IMR-90 (cell line): Measurements from ENCODE around the gene FARP1. TPM values are rescaled to one million over a fixed set of nuclear protein-coding genes. Genes with fewer than 3 reads are reported as not detected.

Experiments
- ATAC-seq: fragments of 200-7000 bp; cut with Tn5 transposase; 2 replicates; pipeline ENCODE4 v1.9.1; 2020; ENCODE audit warnings: low read depth, mild to moderate bottlenecking, moderate library complexity
- BruUV-seq: library from RNA; stranded (reverse); fragments of 400-500 nt; replicated peaks from 2 replicates; lab custom pipeline; 2021; lab: Mats Ljungman, UMichigan
- CTCF ChIA-PET: fragments of 300-600 bp; formaldehyde crosslinking; extraction: SDS; loops from one replicate; lab custom pipeline; 2021; ENCODE audit warnings: antibody characterized with exemption; lab: Yijun Ruan, JAX
- POLR2A ChIA-PET: fragments of 300-600 bp; sonication (Branson Sonifier 250); formaldehyde crosslinking; loops from one replicate; lab custom pipeline; 2022; ENCODE audit warnings: antibody characterized with exemption; ENCODE audit not compliant: unreplicated experiment; lab: Charles Lee
- DNase-seq: peaks from one replicate; pipeline ENCODE4 v3.0.0; 2013
- H2AFZ ChIP-seq: replicated peaks from 2 replicates; pipeline ENCODE3; 2013; ENCODE audit warnings: low read length, mild to moderate bottlenecking; ENCODE audit not compliant: poor library complexity
- H2AK5ac ChIP-seq: 2 replicates; pipeline ENCODE4 v1.6.1; 2013; ENCODE audit warnings: low read depth, low read length, inconsistent platforms
- H2AK9ac ChIP-seq: replicated peaks from 2 replicates; pipeline ENCODE3; 2013; ENCODE audit warnings: mild to moderate bottlenecking, low read depth, low read length, moderate library complexity; ENCODE audit not compliant: poor library complexity
- H2BK120ac ChIP-seq: 2 replicates; pipeline ENCODE4 v1.6.1; 2013; ENCODE audit warnings: low read depth, low read length, inconsistent platforms
- H2BK15ac ChIP-seq: 3 replicates; pipeline ENCODE4 v1.6.1; 2013; ENCODE audit warnings: low read depth, low read length, inconsistent platforms
- H2BK20ac ChIP-seq: 2 replicates; pipeline ENCODE4 v1.6.1; 2013; ENCODE audit warnings: low read depth, mild to moderate bottlenecking, inconsistent platforms, low read length, moderate library complexity
- H2BK5ac ChIP-seq: 2 replicates; pipeline ENCODE4 v1.6.1; 2013; ENCODE audit warnings: mild to moderate bottlenecking, low read depth, low read length, inconsistent platforms; ENCODE audit not compliant: poor library complexity, severe bottlenecking
- H3K14ac ChIP-seq: replicated peaks from 2 replicates; pipeline ENCODE4 v1.6.1; 2013; ENCODE audit warnings: low read depth, low read length, inconsistent platforms
- H3K18ac ChIP-seq: 2 replicates; pipeline ENCODE4 v1.6.1; 2013; ENCODE audit warnings: low read depth, low read length, control low read depth
- H3K23ac ChIP-seq: 2 replicates; pipeline ENCODE4 v1.6.1; 2013; ENCODE audit warnings: low read depth, low read length, inconsistent platforms
- H3K27ac ChIP-seq: 2 replicates; pipeline ENCODE4 v1.5.1; 2013; ENCODE audit warnings: mild to moderate bottlenecking, control low read depth, low read length; ENCODE audit not compliant: insufficient read depth
- H3K27me3 ChIP-seq: 2 replicates; pipeline ENCODE4 v1.6.1; 2013; ENCODE audit warnings: low read length; ENCODE audit not compliant: control insufficient read depth, insufficient read depth
- H3K36me3 ChIP-seq: 2 replicates; pipeline ENCODE4 v1.6.1; 2013; ENCODE audit warnings: low read length, mixed read lengths; ENCODE audit not compliant: control insufficient read depth, insufficient read depth
- H3K4ac ChIP-seq: 2 replicates; pipeline ENCODE4 v1.6.1; 2013; ENCODE audit warnings: low read depth, low read length, inconsistent platforms
- H3K4me1 ChIP-seq: 2 replicates; pipeline ENCODE4 v1.6.1; 2013; ENCODE audit warnings: low read length, mixed read lengths; ENCODE audit not compliant: control insufficient read depth, insufficient read depth
- H3K4me2 ChIP-seq: 2 replicates; pipeline ENCODE4 v1.6.1; 2013; ENCODE audit warnings: low read depth, mild to moderate bottlenecking, control low read depth, low read length, moderate library complexity
- H3K4me3 ChIP-seq: 2 replicates; pipeline ENCODE4 v1.5.1; 2013; ENCODE audit warnings: low read depth, mild to moderate bottlenecking, control low read depth, low read length, moderate library complexity; ENCODE audit not compliant: insufficient read depth
- H3K56ac ChIP-seq: 2 replicates; pipeline ENCODE4 v1.6.1; 2013; ENCODE audit warnings: low read length, inconsistent platforms; ENCODE audit not compliant: insufficient read depth; ENCODE audit errors: extremely low read depth
- H3K79me1 ChIP-seq, 2 experiments: 2 replicates each; pipeline ENCODE4 v1.6.1; 2013; ENCODE audit warnings: low read length in 2 of 2, inconsistent platforms in 1 of 2, low read depth in 1 of 2
- H3K9ac ChIP-seq: 2 replicates; pipeline ENCODE4 v1.6.1; 2013; ENCODE audit warnings: low read depth, low read length, control low read depth
- H3K9me1 ChIP-seq: 2 replicates; pipeline ENCODE4 v1.6.1; 2013; ENCODE audit warnings: low read length, inconsistent platforms; ENCODE audit not compliant: insufficient read depth
- H3K9me3 ChIP-seq: 2 replicates; pipeline ENCODE4 v1.6.1; 2013; ENCODE audit warnings: low read length; ENCODE audit not compliant: control insufficient read depth, insufficient read depth
- H4K20me1 ChIP-seq: 2 replicates; pipeline ENCODE4 v1.6.1; 2013; ENCODE audit warnings: low read length, inconsistent platforms; ENCODE audit not compliant: insufficient read depth
- H4K5ac ChIP-seq: 2 replicates; pipeline ENCODE4 v1.6.1; 2013; ENCODE audit warnings: mild to moderate bottlenecking, low read depth, low read length, control low read depth
- H4K8ac ChIP-seq, 2 experiments: 2 replicates each; pipeline ENCODE4 v1.6.1; 2013; ENCODE audit warnings: low read depth in 2 of 2, low read length in 2 of 2, control low read depth in 1 of 2, inconsistent platforms in 1 of 2
- H4K91ac ChIP-seq: 2 replicates; pipeline ENCODE4 v1.6.1; 2013; ENCODE audit warnings: low read depth, low read length, inconsistent platforms; ENCODE audit not compliant: insufficient read depth
- CEBPB ChIP-seq: IDR thresholded peaks from 2 replicates; pipeline ENCODE4 v1.6.1; 2012; ENCODE audit warnings: low read depth, low read length, improper control_type of control experiment
- NFE2L2 ChIP-seq: fragments of 150-350 bp; IDR thresholded peaks from 2 replicates; pipeline ENCODE4 v1.6.1; 2016; ENCODE audit warnings: low read depth, mild to moderate bottlenecking, low read length
- RCOR1 ChIP-seq: IDR thresholded peaks from 2 replicates; pipeline ENCODE4 v1.6.1; 2012; ENCODE audit warnings: mild to moderate bottlenecking, low read length, improper control_type of control experiment; ENCODE audit not compliant: insufficient replicate concordance
- WGBS, 2 experiments: methylation state at CpG; one replicate each; pipeline versions ENCODE4 v1.1.5 to v1.1.7; 2013; ENCODE audit warnings: missing lambda C conversion rate in 2 of 2; ENCODE audit not compliant: insufficient read length in 1 of 2; ENCODE audit errors: extremely low coverage in 2 of 2; 5-methylcytosine and 5-hydroxymethylcytosine counted together
- dilution Hi-C: fragments of 300-500 bp; cut with HindIII; formaldehyde crosslinking; loops from one replicate; pipeline ENCODE4 v1.14.3; 2018; ENCODE audit warnings: low sequenced_read_pairs; ENCODE audit not compliant: unreplicated experiment
- in situ Hi-C: fragments of 300-500 bp; cut with MboI; formaldehyde crosslinking; loops from 3 replicates; pipeline ENCODE4 v1.14.3; 2019; ENCODE audit warnings: low sequenced_read_pairs, inconsistent platforms, mixed read lengths
- intact Hi-C: fragments of 100-400 bp; cut with micrococcal nuclease; formaldehyde crosslinking; loops from 2 replicates; pipeline ENCODE4 v1.10.0; 2022
- polyA plus RNA-seq, 3 experiments: library from polyadenylated mRNA; depleted of rRNA; stranded (reverse); fragments of >200 nt; gene quantifications; 2 replicates each; pipeline ENCODE4 v1.2.3, GENCODE V29; 2012; ENCODE audit warnings: low replicate concordance in 1 of 3
- total RNA-seq: library from RNA; depleted of rRNA; stranded (reverse); fragments of >200 nt; gene quantifications from 2 replicates; pipeline ENCODE4 v1.2.3, GENCODE V29; 2012

Gene FARP1
- total and polyA plus RNA-seq, 2 of the 4 experiments (the other 2 are of a cell fraction), result 39.6 to 57.0 TPM

DNA sequence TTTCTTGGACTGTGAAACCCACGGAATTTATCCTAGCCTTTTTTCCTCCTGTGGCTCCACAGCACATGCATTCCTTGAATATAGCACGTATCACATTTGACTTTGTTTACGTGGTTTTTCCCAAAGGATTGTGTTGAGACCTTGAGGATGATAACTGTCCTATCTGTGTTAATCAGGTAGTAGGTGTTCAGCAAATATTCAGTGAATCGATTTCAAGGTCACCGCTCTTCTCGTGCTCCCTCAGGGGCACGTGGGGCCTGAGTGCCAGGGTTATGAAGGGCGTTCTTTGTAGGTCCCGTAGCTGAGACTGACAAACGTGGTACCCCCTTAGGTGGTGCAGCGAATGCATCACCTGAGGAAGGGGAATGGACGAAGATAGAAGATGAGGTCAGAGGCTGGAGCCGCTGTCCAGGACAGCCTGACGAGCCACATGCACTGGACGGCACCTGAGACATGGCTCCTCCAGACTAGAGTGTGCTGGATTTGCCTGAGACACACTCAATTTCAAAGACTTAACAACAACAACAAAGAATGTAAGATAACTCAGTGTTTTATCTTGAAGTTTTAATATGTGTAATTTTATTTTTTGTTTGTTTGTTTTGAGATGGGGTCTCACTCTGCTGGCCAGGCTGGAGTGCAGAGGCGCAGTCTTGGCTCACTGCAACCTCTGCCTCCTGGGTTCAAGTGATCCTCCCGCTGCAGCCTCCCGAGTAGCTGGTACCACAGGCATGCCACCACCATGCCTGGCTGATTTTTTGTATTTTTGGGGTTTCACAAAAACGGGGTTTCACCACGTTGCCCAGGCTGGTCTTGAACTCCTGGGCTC is 165.4 kb downstream of the FARP1 start:
- peak overlapping the region; percentile 98 for H2BK120ac ChIP-seq
- peak overlapping the region; percentile 92 for H3K14ac ChIP-seq
- peaks cover 6% of the 10 kb centered on the region; the same call in 1 of the 2 replicates for H4K20me1 ChIP-seq
- peak overlapping the region; percentile 92 for H2BK5ac ChIP-seq
- no peaks in the 10 kb centered on the region for H3K9me3 ChIP-seq
- peak overlapping the region; percentile 98 for H3K18ac ChIP-seq
- ChIA-PET CTCF (no interaction called here), POLR2A (no interaction called here)
- BruUV-seq, result no TSS peak
- dilution Hi-C loops (no loop called here), in situ Hi-C loops (no loop called here), intact Hi-C loops (no loop called here)
- H4K5ac ChIP-seq, result peak overlapping the region; percentile 98
- H2AK9ac ChIP-seq, result peak overlapping the region; percentile 50
- no peak overlapping the region for H3K4me3 ChIP-seq
- DNase-seq (no peak), ATAC-seq (peak; percentile 28; the same call in 1 of the 2 replicates)
- peak overlapping the region; percentile 96 for H3K27ac ChIP-seq
- 58% methylated on average over 11 of the region's 20 CpGs; no CpG with 5 or more reads in 1 of the 2 experiments for WGBS, 2 experiments
- H4K91ac ChIP-seq, result peak overlapping the region; percentile 91
- peak overlapping the region; percentile 77 for H2AFZ ChIP-seq
- H3K27me3 ChIP-seq, result no peaks in the 10 kb centered on the region
- H4K8ac ChIP-seq, result peak overlapping the region; percentile 53 to 92
- H2AK5ac ChIP-seq, result peak overlapping the region; percentile 99
- H3K9ac ChIP-seq, result peak overlapping the region; percentile 46
- H3K56ac ChIP-seq, result peak overlapping the region; percentile 71
- peak overlapping the region; percentile 83 for H3K23ac ChIP-seq
- peaks cover 52 to 78% of the 10 kb centered on the region in 2 experiments for H3K79me1 ChIP-seq
- peak overlapping the region; percentile 96 for H3K4ac ChIP-seq
- H2BK15ac ChIP-seq, result peak overlapping the region; percentile 94
- H2BK20ac ChIP-seq, result peak overlapping the region; percentile 96
- peaks cover 25% of the 10 kb centered on the region for H3K4me1 ChIP-seq
- peaks cover 30% of the 10 kb centered on the region for H3K9me1 ChIP-seq
- TF ChIP-seq RCOR1 (no peak), CEBPB (no peak), NFE2L2 (no peak)
- peaks cover 8% of the 10 kb centered on the region for H3K36me3 ChIP-seq
- H3K4me2 ChIP-seq, result peak overlapping the region; percentile 92
